HepG2 (cell line): ENCODE data around the gene GSC2.

Experiments
- ATF3 ChIP-seq: sonication (generic); formaldehyde crosslinking; IDR thresholded peaks from 2 replicates; pipeline ENCODE4 v1.4.0; 2020; ENCODE audit warnings: missing genetic modification reagents
- HDAC6 ChIP-seq: fragments of 200-600 bp; sonication (generic); IDR thresholded peaks from 2 replicates; pipeline ENCODE4 v1.7.0; 2017; ENCODE audit warnings: mild to moderate bottlenecking, antibody characterized with exemption, low read length, low read depth
- MAFK ChIP-seq, 2 experiments: IDR thresholded peaks in 1 of 2; conservative IDR thresholded peaks in 1 of 2; 2 replicates each; pipeline ENCODE4 v1.6.1; 2011; ENCODE audit warnings: improper control_type of control experiment in 2 of 2, low read length in 2 of 2
- SMAD9 ChIP-seq: sonication (generic); formaldehyde crosslinking; IDR thresholded peaks from 2 replicates; pipeline ENCODE4 v1.5.1; 2020; ENCODE audit warnings: mild to moderate bottlenecking, missing genetic modification reagents
- TAF1 ChIP-seq: sonication (generic); formaldehyde crosslinking; IDR thresholded peaks from 2 replicates; pipeline ENCODE4 v1.4.0; 2020; ENCODE audit warnings: missing genetic modification reagents
- ZNF430 ChIP-seq: sonication (generic); formaldehyde crosslinking; IDR thresholded peaks from 2 replicates; pipeline ENCODE4 v1.9.0; 2021; ENCODE audit warnings: mild to moderate bottlenecking, missing genetic modification reagents
- ZNF589 ChIP-seq: sonication (generic); formaldehyde crosslinking; conservative IDR thresholded peaks from 2 replicates; pipeline ENCODE4 v1.8.0; 2022; ENCODE audit warnings: mild to moderate bottlenecking, moderate library complexity, missing genetic modification reagents
- TF ChIP-seq, protein P1 (sequence below): sonication (generic); formaldehyde crosslinking; IDR thresholded peaks from 2 replicates; pipeline ENCODE4 v1.4.0; 2020; ENCODE audit warnings: mild to moderate bottlenecking, missing genetic modification reagents
- TF ChIP-seq, protein P2 (sequence below): sonication (generic); formaldehyde crosslinking; IDR thresholded peaks from 2 replicates; pipeline ENCODE4 v1.5.0; 2020; ENCODE audit warnings: mild to moderate bottlenecking, missing genetic modification reagents, moderate library complexity

DNA sequence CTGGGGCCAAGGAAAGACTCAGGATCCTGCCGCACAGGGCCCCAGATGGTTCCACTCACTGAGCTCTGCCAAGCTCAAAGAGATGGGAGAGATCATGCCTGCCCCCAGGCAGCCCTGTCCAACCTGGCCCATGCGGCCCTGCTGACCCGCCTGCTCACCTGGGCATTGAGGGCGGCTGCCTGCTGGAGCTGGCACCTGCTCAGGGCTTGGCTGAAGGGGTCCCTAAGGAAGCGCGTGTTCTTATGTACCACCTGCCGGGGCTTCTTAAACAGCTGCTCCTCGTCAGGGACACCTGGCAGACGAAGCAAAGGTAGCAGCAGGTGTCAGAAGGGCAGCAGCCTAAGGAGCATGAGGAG lies 11.1 kb downstream of the GSC2 start:
- TF ChIP-seq, protein P1, sequence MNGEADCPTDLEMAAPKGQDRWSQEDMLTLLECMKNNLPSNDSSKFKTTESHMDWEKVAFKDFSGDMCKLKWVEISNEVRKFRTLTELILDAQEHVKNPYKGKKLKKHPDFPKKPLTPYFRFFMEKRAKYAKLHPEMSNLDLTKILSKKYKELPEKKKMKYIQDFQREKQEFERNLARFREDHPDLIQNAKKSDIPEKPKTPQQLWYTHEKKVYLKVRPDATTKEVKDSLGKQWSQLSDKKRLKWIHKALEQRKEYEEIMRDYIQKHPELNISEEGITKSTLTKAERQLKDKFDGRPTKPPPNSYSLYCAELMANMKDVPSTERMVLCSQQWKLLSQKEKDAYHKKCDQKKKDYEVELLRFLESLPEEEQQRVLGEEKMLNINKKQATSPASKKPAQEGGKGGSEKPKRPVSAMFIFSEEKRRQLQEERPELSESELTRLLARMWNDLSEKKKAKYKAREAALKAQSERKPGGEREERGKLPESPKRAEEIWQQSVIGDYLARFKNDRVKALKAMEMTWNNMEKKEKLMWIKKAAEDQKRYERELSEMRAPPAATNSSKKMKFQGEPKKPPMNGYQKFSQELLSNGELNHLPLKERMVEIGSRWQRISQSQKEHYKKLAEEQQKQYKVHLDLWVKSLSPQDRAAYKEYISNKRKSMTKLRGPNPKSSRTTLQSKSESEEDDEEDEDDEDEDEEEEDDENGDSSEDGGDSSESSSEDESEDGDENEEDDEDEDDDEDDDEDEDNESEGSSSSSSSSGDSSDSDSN (CRISPR knock-in tag), result no peak
- TF ChIP-seq ZNF589 (CRISPR knock-in tag) (no peak), ATF3 (CRISPR knock-in tag) (no peak), MAFK (conservative IDR thresholded peaks at IDR 0.05 in 1 of 2, IDR thresholded peaks at IDR 0.05 in 1 of 2; ENCODE audit: low read length in 2 of 2) (no peak), ZNF430 (CRISPR knock-in tag) (no peak), SMAD9 (no peak), TAF1 (CRISPR knock-in tag) (no peak), HDAC6 (no peak)
- TF ChIP-seq, protein P2, sequence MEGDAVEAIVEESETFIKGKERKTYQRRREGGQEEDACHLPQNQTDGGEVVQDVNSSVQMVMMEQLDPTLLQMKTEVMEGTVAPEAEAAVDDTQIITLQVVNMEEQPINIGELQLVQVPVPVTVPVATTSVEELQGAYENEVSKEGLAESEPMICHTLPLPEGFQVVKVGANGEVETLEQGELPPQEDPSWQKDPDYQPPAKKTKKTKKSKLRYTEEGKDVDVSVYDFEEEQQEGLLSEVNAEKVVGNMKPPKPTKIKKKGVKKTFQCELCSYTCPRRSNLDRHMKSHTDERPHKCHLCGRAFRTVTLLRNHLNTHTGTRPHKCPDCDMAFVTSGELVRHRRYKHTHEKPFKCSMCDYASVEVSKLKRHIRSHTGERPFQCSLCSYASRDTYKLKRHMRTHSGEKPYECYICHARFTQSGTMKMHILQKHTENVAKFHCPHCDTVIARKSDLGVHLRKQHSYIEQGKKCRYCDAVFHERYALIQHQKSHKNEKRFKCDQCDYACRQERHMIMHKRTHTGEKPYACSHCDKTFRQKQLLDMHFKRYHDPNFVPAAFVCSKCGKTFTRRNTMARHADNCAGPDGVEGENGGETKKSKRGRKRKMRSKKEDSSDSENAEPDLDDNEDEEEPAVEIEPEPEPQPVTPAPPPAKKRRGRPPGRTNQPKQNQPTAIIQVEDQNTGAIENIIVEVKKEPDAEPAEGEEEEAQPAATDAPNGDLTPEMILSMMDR (CRISPR knock-in tag), result no peak
